ENCODE data around the gene BTBD7. TPM values are rescaled to one million over a fixed set of nuclear protein-coding genes. Genes with fewer than 3 reads are reported as not detected.

Gene BTBD7
- total RNA-seq, 4 donors from 2014 or later, result 37.4 to 53.1 (median 44.8) TPM

GRCh38 chr14:93295541-93296220 lies 37.2 kb downstream of the BTBD7 start:
- intact Hi-C loops (cut with DNase I; ENCODE audit: low total_unique reads), result no loop called here
- TF ChIP-seq POLR2A (IDR thresholded peaks at IDR 0.05), result no peak
- no peak for TF ChIP-seq EP300 (IDR thresholded peaks at IDR 0.05; ENCODE audit: low read depth)
- TF ChIP-seq, protein P1, sequence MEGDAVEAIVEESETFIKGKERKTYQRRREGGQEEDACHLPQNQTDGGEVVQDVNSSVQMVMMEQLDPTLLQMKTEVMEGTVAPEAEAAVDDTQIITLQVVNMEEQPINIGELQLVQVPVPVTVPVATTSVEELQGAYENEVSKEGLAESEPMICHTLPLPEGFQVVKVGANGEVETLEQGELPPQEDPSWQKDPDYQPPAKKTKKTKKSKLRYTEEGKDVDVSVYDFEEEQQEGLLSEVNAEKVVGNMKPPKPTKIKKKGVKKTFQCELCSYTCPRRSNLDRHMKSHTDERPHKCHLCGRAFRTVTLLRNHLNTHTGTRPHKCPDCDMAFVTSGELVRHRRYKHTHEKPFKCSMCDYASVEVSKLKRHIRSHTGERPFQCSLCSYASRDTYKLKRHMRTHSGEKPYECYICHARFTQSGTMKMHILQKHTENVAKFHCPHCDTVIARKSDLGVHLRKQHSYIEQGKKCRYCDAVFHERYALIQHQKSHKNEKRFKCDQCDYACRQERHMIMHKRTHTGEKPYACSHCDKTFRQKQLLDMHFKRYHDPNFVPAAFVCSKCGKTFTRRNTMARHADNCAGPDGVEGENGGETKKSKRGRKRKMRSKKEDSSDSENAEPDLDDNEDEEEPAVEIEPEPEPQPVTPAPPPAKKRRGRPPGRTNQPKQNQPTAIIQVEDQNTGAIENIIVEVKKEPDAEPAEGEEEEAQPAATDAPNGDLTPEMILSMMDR (IDR thresholded peaks at IDR 0.05), result no peak
- TF ChIP-seq POLR2AphosphoS5 (IDR thresholded peaks at IDR 0.05), result no peak
- Histone ChIP-seq H3K27me3 (no peaks in the 10 kb centered on the region), H3K4me1 (peaks cover 0 to 26% (median 0%) of the 10 kb centered on the region in 4 donors), H3K4me3 (no peak overlapping the region), H3K9me3 (no peaks in the 10 kb centered on the region), H3K36me3 (peaks cover 0 to 16% (median 8%) of the 10 kb centered on the region in 4 donors), H3K27ac (no peak overlapping the region)
- in situ Hi-C loops (cut with MboI; ENCODE audit: low pct_ligation_motif_present in 1 of 4, low pct_unique_long_range_greater_than_20kb in 1 of 4, low sequenced_read_pairs in 3 of 4), result no loop called here
- DNase-seq, result no peak
- 84 to 91% methylated on average over 6 of the region's 6 CpGs for WGBS, 2 donors (ENCODE audit: low coverage in 1 of 2)

GRCh38 chr14:93286212-93286890 lies 46.5 kb downstream of the BTBD7 start:
- no peak overlapping the region for H3K27ac ChIP-seq
- intact Hi-C loops (cut with DNase I; ENCODE audit: low total_unique reads) (no loop called here), in situ Hi-C loops (cut with MboI; ENCODE audit: low pct_ligation_motif_present in 1 of 4, low pct_unique_long_range_greater_than_20kb in 1 of 4, low sequenced_read_pairs in 3 of 4) (no loop called here)
- no peak for DNase-seq
- no peaks in the 10 kb centered on the region for H3K36me3 ChIP-seq
- no peak overlapping the region for H3K4me3 ChIP-seq
- H3K4me1 ChIP-seq, result no peaks in the 10 kb centered on the region
- H3K9me3 ChIP-seq, result no peaks in the 10 kb centered on the region
- TF ChIP-seq POLR2A (IDR thresholded peaks at IDR 0.05) (no peak), EP300 (IDR thresholded peaks at IDR 0.05; ENCODE audit: low read depth) (no peak), POLR2AphosphoS5 (IDR thresholded peaks at IDR 0.05) (no peak)
- TF ChIP-seq, protein P1 (IDR thresholded peaks at IDR 0.05), result no peak
- 99 to 100% methylated on average over 1 to 4 of the region's 4 CpGs for WGBS, 2 donors (ENCODE audit: low coverage in 1 of 2)
- no peaks in the 10 kb centered on the region for H3K27me3 ChIP-seq

GRCh38 chr14:93285044-93285443 lies 47.8 kb downstream of the BTBD7 start:
- TF ChIP-seq POLR2AphosphoS5 (IDR thresholded peaks at IDR 0.05) (no peak), EP300 (IDR thresholded peaks at IDR 0.05; ENCODE audit: low read depth) (no peak), POLR2A (IDR thresholded peaks at IDR 0.05) (no peak)
- TF ChIP-seq, protein P1 (IDR thresholded peaks at IDR 0.05), result no peak
- no peaks in the 10 kb centered on the region for H3K9me3 ChIP-seq
- no peak overlapping the region for H3K27ac ChIP-seq
- in situ Hi-C loops (cut with MboI; ENCODE audit: low pct_ligation_motif_present in 1 of 4, low pct_unique_long_range_greater_than_20kb in 1 of 4, low sequenced_read_pairs in 3 of 4), result no loop called here
- intact Hi-C loops (cut with DNase I; ENCODE audit: low total_unique reads), result no loop called here
- H3K27me3 ChIP-seq, result no peaks in the 10 kb centered on the region
- no peak for DNase-seq
- WGBS, 2 donors (ENCODE audit: low coverage in 1 of 2), result 39 to 60% methylated on average over 2 of the region's 2 CpGs
- H3K4me1 ChIP-seq, result no peaks in the 10 kb centered on the region
- no peak overlapping the region for H3K4me3 ChIP-seq
- H3K36me3 ChIP-seq, result no peaks in the 10 kb centered on the region

DNA sequence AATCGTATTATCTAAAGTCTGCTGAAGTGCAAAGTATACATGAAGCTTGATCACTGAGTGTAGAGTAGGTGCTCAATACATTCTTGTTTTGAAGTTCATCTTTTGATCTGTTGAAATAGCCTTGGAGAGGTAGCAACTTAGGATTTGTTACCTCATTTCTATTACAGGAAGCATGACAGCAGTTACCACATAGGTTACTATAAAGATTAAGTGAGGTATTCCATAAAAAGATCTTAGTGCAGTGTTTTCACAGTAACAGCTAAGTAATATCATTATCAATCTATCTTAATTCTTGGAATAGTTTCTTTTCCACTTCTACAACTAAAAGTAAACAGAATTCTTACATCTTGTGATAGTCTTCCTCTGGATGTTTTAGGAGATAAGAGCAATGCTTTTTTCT lies 50.9 kb downstream of the BTBD7 start:
- Histone ChIP-seq H3K4me1 (no peaks in the 10 kb centered on the region), H3K36me3 (no peaks in the 10 kb centered on the region), H3K27me3 (no peaks in the 10 kb centered on the region), H3K4me3 (no peak overlapping the region), H3K9me3 (no peaks in the 10 kb centered on the region), H3K27ac (no peak overlapping the region)
- DNase-seq, result no peak
- intact Hi-C loops (cut with DNase I; ENCODE audit: low total_unique reads) (no loop called here), in situ Hi-C loops (cut with MboI; ENCODE audit: low pct_ligation_motif_present in 1 of 4, low pct_unique_long_range_greater_than_20kb in 1 of 4, low sequenced_read_pairs in 3 of 4) (no loop called here)
- WGBS, 2 donors (ENCODE audit: low coverage in 1 of 2), result 88 to 92% methylated on average over 1 of the region's 1 CpG
- TF ChIP-seq POLR2AphosphoS5 (IDR thresholded peaks at IDR 0.05) (no peak), POLR2A (IDR thresholded peaks at IDR 0.05) (no peak), EP300 (IDR thresholded peaks at IDR 0.05; ENCODE audit: low read depth) (no peak)
- TF ChIP-seq, protein P1 (IDR thresholded peaks at IDR 0.05), result no peak
